Measurements from ENCODE around the gene INPP4B.

Gene INPP4B

GRCh38 chr4:142557239-142557801 is 288.8 kb downstream of the INPP4B start:
- no peaks in the 10 kb centered on the region for H3K4me1 ChIP-seq (ENCODE audit: low read depth, poor library complexity, severe bottlenecking)
- H3K79me2 ChIP-seq (ENCODE audit: insufficient read depth, low read depth): no peaks in the 10 kb centered on the region
- H2AFZ ChIP-seq (ENCODE audit: low read depth): no peak overlapping the region
- H3K36me3 ChIP-seq (ENCODE audit: insufficient read depth): no peaks in the 10 kb centered on the region
- no peaks in the 10 kb centered on the region for H3K27me3 ChIP-seq (ENCODE audit: insufficient read depth, low read depth)
- no peak for TF ChIP-seq CTCF (conservative IDR thresholded peaks at IDR 0.05; ENCODE audit: low read depth, low read length)
- H3K9ac ChIP-seq: no peak overlapping the region
- H3K4me2 ChIP-seq: no peak overlapping the region
- H3K27ac ChIP-seq: no peak overlapping the region
- H4K20me1 ChIP-seq (ENCODE audit: insufficient read depth): no peaks in the 10 kb centered on the region
- no peak overlapping the region for H3K4me3 ChIP-seq (IDR thresholded peaks at IDR 0.05; ENCODE audit: insufficient read depth, low read depth, low read length)

GRCh38 chr4:142556570-142557238 is 289.4 kb downstream of the INPP4B start:
- no peak overlapping the region for H2AFZ ChIP-seq (ENCODE audit: low read depth)
- H3K27me3 ChIP-seq (ENCODE audit: insufficient read depth, low read depth): no peaks in the 10 kb centered on the region
- H3K9ac ChIP-seq: no peak overlapping the region
- H3K4me3 ChIP-seq (IDR thresholded peaks at IDR 0.05; ENCODE audit: insufficient read depth, low read depth, low read length): no peak overlapping the region
- no peaks in the 10 kb centered on the region for H4K20me1 ChIP-seq (ENCODE audit: insufficient read depth)
- no peaks in the 10 kb centered on the region for H3K79me2 ChIP-seq (ENCODE audit: insufficient read depth, low read depth)
- H3K4me1 ChIP-seq (ENCODE audit: low read depth, poor library complexity, severe bottlenecking): no peaks in the 10 kb centered on the region
- no peaks in the 10 kb centered on the region for H3K36me3 ChIP-seq (ENCODE audit: insufficient read depth)
- no peak overlapping the region for H3K4me2 ChIP-seq
- TF ChIP-seq CTCF (conservative IDR thresholded peaks at IDR 0.05; ENCODE audit: low read depth, low read length): no peak
- no peak overlapping the region for H3K27ac ChIP-seq

GRCh38 chr4:142556048-142556447 is 290.1 kb downstream of the INPP4B start:
- H3K27ac ChIP-seq: no peak overlapping the region
- no peak overlapping the region for H3K4me2 ChIP-seq
- H3K79me2 ChIP-seq (ENCODE audit: insufficient read depth, low read depth): no peaks in the 10 kb centered on the region
- H3K36me3 ChIP-seq (ENCODE audit: insufficient read depth): no peaks in the 10 kb centered on the region
- TF ChIP-seq CTCF (conservative IDR thresholded peaks at IDR 0.05; ENCODE audit: low read depth, low read length): no peak
- H3K4me1 ChIP-seq (ENCODE audit: low read depth, poor library complexity, severe bottlenecking): no peaks in the 10 kb centered on the region
- H4K20me1 ChIP-seq (ENCODE audit: insufficient read depth): no peaks in the 10 kb centered on the region
- no peak overlapping the region for H2AFZ ChIP-seq (ENCODE audit: low read depth)
- no peaks in the 10 kb centered on the region for H3K27me3 ChIP-seq (ENCODE audit: insufficient read depth, low read depth)
- H3K4me3 ChIP-seq (IDR thresholded peaks at IDR 0.05; ENCODE audit: insufficient read depth, low read depth, low read length): no peak overlapping the region
- no peak overlapping the region for H3K9ac ChIP-seq

- TF ChIP-seq CTCF (conservative IDR thresholded peaks at IDR 0.05; ENCODE audit: low read depth, low read length): no peak
- Histone ChIP-seq H3K4me2 (no peak overlapping the region), H3K9ac (no peak overlapping the region), H4K20me1 (ENCODE audit: insufficient read depth) (no peaks in the 10 kb centered on the region), H3K36me3 (ENCODE audit: insufficient read depth) (no peaks in the 10 kb centered on the region), H3K79me2 (ENCODE audit: insufficient read depth, low read depth) (no peaks in the 10 kb centered on the region), H3K4me1 (ENCODE audit: low read depth, poor library complexity, severe bottlenecking) (no peaks in the 10 kb centered on the region), H3K27ac (no peak overlapping the region), H2AFZ (ENCODE audit: low read depth) (no peak overlapping the region), H3K27me3 (ENCODE audit: insufficient read depth, low read depth) (no peaks in the 10 kb centered on the region), H3K4me3 (IDR thresholded peaks at IDR 0.05; ENCODE audit: insufficient read depth, low read depth, low read length) (no peak overlapping the region)
These were observed 291.7 kb downstream of the INPP4B start for GRCh38 chr4:142554412-142554811.

All from KMS-11 (cell line).